Naive thymus-derived CD8-positive, alpha-beta T cell (primary cell): ENCODE measurements around the gene FANCC. TPM values are rescaled to one million over a fixed set of nuclear protein-coding genes. Genes with fewer than 3 reads are reported as not detected.

ENCODE experiments used
- ATAC-seq, 2 donors: fragments of 150-1000 bp; cut with Tn5 transposase in 1 of 2; sonication (Bioruptor Pico), chemical (Tn5 transposase) in 1 of 2; 1 replicate in 1 of 2; 2 replicates in 1 of 2; pipeline ENCODE4 v1.10.0; 2021; ENCODE audit warnings: mild to moderate bottlenecking in 2 of 2, moderate library complexity in 2 of 2
- POLR2A ChIA-PET: fragments of 350-600 bp; sonication (Branson Sonifier 250); formaldehyde crosslinking; loops from one replicate; lab custom pipeline; 2021; ENCODE audit warnings: antibody characterized with exemption; lab: Charles Lee
- DNase-seq, 10 donors: peaks; one replicate each; pipeline versions ENCODE4 v3.0.0 to v3.0.0-alpha.2; 2020 to 2022
- H3K27ac Mint-ChIP-seq, 10 donors: one replicate each; pipeline ENCODE4 v1.8.0; 2020 to 2022; ENCODE audit warnings: mild to moderate bottlenecking in 10 of 10, mixed read lengths in 10 of 10, moderate library complexity in 4 of 10, inconsistent platforms in 1 of 10
- H3K27me3 Mint-ChIP-seq, 5 donors: one replicate each; pipeline ENCODE4 v1.8.0; 2021 to 2022; ENCODE audit warnings: mixed read lengths in 5 of 5
- H3K36me3 Mint-ChIP-seq, 3 donors: one replicate each; pipeline ENCODE4 v1.8.0; 2020 to 2022; ENCODE audit warnings: mixed read lengths in 3 of 3, mild to moderate bottlenecking in 2 of 3, inconsistent platforms in 1 of 3
- H3K4me1 Mint-ChIP-seq, 4 donors: one replicate each; pipeline ENCODE4 v1.8.0; 2021 to 2022; ENCODE audit warnings: mixed read lengths in 4 of 4
- H3K4me3 Mint-ChIP-seq, 10 donors: one replicate each; pipeline ENCODE4 v1.8.0; 2020 to 2022; ENCODE audit warnings: mild to moderate bottlenecking in 10 of 10, mixed read lengths in 10 of 10, moderate library complexity in 6 of 10, inconsistent platforms in 1 of 10
- H3K9me3 Mint-ChIP-seq, 9 donors: one replicate each; pipeline ENCODE4 v1.8.0; 2020 to 2022; ENCODE audit warnings: mixed read lengths in 9 of 9, mild to moderate bottlenecking in 3 of 9, inconsistent platforms in 1 of 9, moderate library complexity in 1 of 9
- polyA plus RNA-seq, 3 donors: library from polyadenylated mRNA; unstranded; fragments of 300-500 nt; fragmentation: Illumina TruSeq; gene quantifications; one replicate each; pipeline ENCODE4 v1.2.3, GENCODE V29; 2021
- total RNA-seq, 8 experiments: library from RNA in 2 of 8; stranded (reverse) in 2 of 8; gene quantifications; one replicate each; pipeline ENCODE4 v1.2.3 and lab custom pipeline; 2021 to 2026

The FANCC gene
- total and polyA plus RNA-seq, 5 experiments from 2014 or later: 3.3 to 8.0 (median 5.8) TPM

GRCh38 chr9:95102001-95102433 lies 215.5 kb downstream of the FANCC start:
- ATAC-seq: no peak
- no peak overlapping the region for H3K27ac Mint-ChIP-seq
- peaks cover 2 to 19% (median 4%) of the 10 kb centered on the region in 3 donors for H3K36me3 Mint-ChIP-seq

GRCh38 chr9:95101326-95101725 lies 216.2 kb downstream of the FANCC start:
- DNase-seq: peak in 1 of 10 donors; percentile 14
- ATAC-seq: no peak
- H3K36me3 Mint-ChIP-seq: peaks cover 2 to 15% (median 4%) of the 10 kb centered on the region in 3 donors
- H3K27ac Mint-ChIP-seq: peak overlapping the region in 1 of 10 donors; percentile 67
- no peak overlapping the region for H3K4me3 Mint-ChIP-seq
- peaks cover 0 to 2% (median 0%) of the 10 kb centered on the region in 4 donors for H3K4me1 Mint-ChIP-seq
- no peaks in the 10 kb centered on the region for H3K9me3 Mint-ChIP-seq
- H3K27me3 Mint-ChIP-seq: no peaks in the 10 kb centered on the region
- POLR2A ChIA-PET: no interaction called here

More at GRCh38 chr9:95102001-95102433, 215.5 kb downstream of the FANCC start:
- H3K27me3 Mint-ChIP-seq: no peaks in the 10 kb centered on the region
- no peak overlapping the region for H3K4me3 Mint-ChIP-seq
- no peaks in the 10 kb centered on the region for H3K9me3 Mint-ChIP-seq
- H3K4me1 Mint-ChIP-seq: peaks cover 0 to 2% (median 0%) of the 10 kb centered on the region in 4 donors
- peak in 1 of 10 donors; percentile 2 for DNase-seq
- POLR2A ChIA-PET: no interaction called here

GRCh38 chr9:95100071-95100627 lies 217.4 kb downstream of the FANCC start:
- H3K27ac Mint-ChIP-seq: no peak overlapping the region

GRCh38 chr9:95099321-95100070 lies 218.0 kb downstream of the FANCC start:
- Mint-ChIP-seq H3K4me3 (no peak overlapping the region), H3K36me3 (peaks cover 0 to 10% (median 0%) of the 10 kb centered on the region in 3 donors), H3K9me3 (no peaks in the 10 kb centered on the region), H3K27me3 (no peaks in the 10 kb centered on the region), H3K4me1 (peaks cover 0 to 3% (median 3%) of the 10 kb centered on the region in 4 donors), H3K27ac (no peak overlapping the region)
- no peak for ATAC-seq
- POLR2A ChIA-PET: no interaction called here
- peak in 1 of 10 donors; percentile 50 for DNase-seq

More at GRCh38 chr9:95100071-95100627, 217.4 kb downstream of the FANCC start:
- no peaks in the 10 kb centered on the region for H3K27me3 Mint-ChIP-seq
- peaks cover 0 to 3% (median under 1%) of the 10 kb centered on the region in 4 donors for H3K4me1 Mint-ChIP-seq
- POLR2A ChIA-PET: no interaction called here
- peaks cover 0 to 10% (median 2%) of the 10 kb centered on the region in 3 donors for H3K36me3 Mint-ChIP-seq
- ATAC-seq (no peak), DNase-seq (no peak)
- no peaks in the 10 kb centered on the region for H3K9me3 Mint-ChIP-seq
- no peak overlapping the region for H3K4me3 Mint-ChIP-seq

- no peak for ATAC-seq
- no peak overlapping the region for H3K27ac Mint-ChIP-seq
Measured at GRCh38 chr9:95098391-95098921, 219.1 kb downstream of the FANCC start.

GRCh38 chr9:95097279-95097678 lies 220.2 kb downstream of the FANCC start:
- no peak for ATAC-seq
- Mint-ChIP-seq H3K36me3 (peaks cover 0 to 10% (median 0%) of the 10 kb centered on the region in 3 donors), H3K9me3 (no peaks in the 10 kb centered on the region), H3K4me3 (no peak overlapping the region), H3K4me1 (peaks cover 9 to 19% (median 14%) of the 10 kb centered on the region in 4 donors), H3K27ac (no peak overlapping the region), H3K27me3 (no peaks in the 10 kb centered on the region)
- POLR2A ChIA-PET: no interaction called here
- DNase-seq: no peak

More at GRCh38 chr9:95098391-95098921, 219.1 kb downstream of the FANCC start:
- POLR2A ChIA-PET: no interaction called here
- peaks cover 0 to 9% (median 5%) of the 10 kb centered on the region in 4 donors for H3K4me1 Mint-ChIP-seq
- no peak overlapping the region for H3K4me3 Mint-ChIP-seq
- no peaks in the 10 kb centered on the region for H3K9me3 Mint-ChIP-seq
- no peaks in the 10 kb centered on the region for H3K27me3 Mint-ChIP-seq
- peak in 1 of 10 donors; percentile 10 for DNase-seq
- peaks cover 0 to 10% (median 0%) of the 10 kb centered on the region in 3 donors for H3K36me3 Mint-ChIP-seq

- DNase-seq: peak in 1 of 10 donors; percentile 40
- Mint-ChIP-seq H3K9me3 (no peaks in the 10 kb centered on the region), H3K27me3 (no peaks in the 10 kb centered on the region), H3K4me1 (peaks cover 13 to 22% (median 16%) of the 10 kb centered on the region in 4 donors), H3K4me3 (no peak overlapping the region), H3K27ac (no peak overlapping the region), H3K36me3 (peaks cover 0 to 10% (median 0%) of the 10 kb centered on the region in 3 donors)
- no peak for ATAC-seq
- POLR2A ChIA-PET: no interaction called here
Measured at GRCh38 chr9:95096807-95097206, 220.7 kb downstream of the FANCC start.

GRCh38 chr9:95096381-95096780 lies 221.1 kb downstream of the FANCC start:
- POLR2A ChIA-PET: no interaction called here
- Mint-ChIP-seq H3K27ac (peak overlapping the region in 1 of 10 donors; percentile 66), H3K27me3 (no peaks in the 10 kb centered on the region), H3K36me3 (peaks cover 0 to 10% (median 0%) of the 10 kb centered on the region in 3 donors), H3K9me3 (no peaks in the 10 kb centered on the region), H3K4me1 (peaks cover 18 to 26% (median 19%) of the 10 kb centered on the region in 4 donors), H3K4me3 (no peak overlapping the region)
- DNase-seq (peak in 1 of 10 donors; percentile 55), ATAC-seq (no peak)

GRCh38 chr9:95095641-95096355 lies 221.7 kb downstream of the FANCC start:
- Mint-ChIP-seq H3K9me3 (no peaks in the 10 kb centered on the region), H3K27ac (peak overlapping the region in 1 of 10 donors; percentile 66), H3K27me3 (no peaks in the 10 kb centered on the region), H3K36me3 (peaks cover 0 to 8% (median 0%) of the 10 kb centered on the region in 3 donors), H3K4me1 (peaks cover 18 to 28% (median 21%) of the 10 kb centered on the region in 4 donors), H3K4me3 (no peak overlapping the region)
- POLR2A ChIA-PET: no interaction called here
- DNase-seq (peak in 1 of 10 donors; percentile 34), ATAC-seq (no peak)

- POLR2A ChIA-PET: no interaction called here
- Mint-ChIP-seq H3K4me3 (no peak overlapping the region), H3K4me1 (peaks cover 19 to 31% (median 21%) of the 10 kb centered on the region in 4 donors), H3K27ac (peak overlapping the region in 2 of 10 donors; percentile 57 to 92), H3K27me3 (no peaks in the 10 kb centered on the region), H3K36me3 (peaks cover 0 to 2% (median 0%) of the 10 kb centered on the region in 3 donors), H3K9me3 (no peaks in the 10 kb centered on the region)
- ATAC-seq (no peak), DNase-seq (no peak)
Measured at GRCh38 chr9:95094002-95094401, 223.5 kb downstream of the FANCC start.

GRCh38 chr9:95093586-95093985 lies 223.9 kb downstream of the FANCC start:
- Mint-ChIP-seq H3K27ac (peak overlapping the region in 1 of 10 donors; percentile 16), H3K27me3 (no peaks in the 10 kb centered on the region), H3K4me1 (peaks cover 19 to 31% (median 21%) of the 10 kb centered on the region in 4 donors), H3K36me3 (peaks cover 0 to 2% (median 0%) of the 10 kb centered on the region in 3 donors), H3K9me3 (no peaks in the 10 kb centered on the region), H3K4me3 (no peak overlapping the region)
- POLR2A ChIA-PET: no interaction called here
- no peak for ATAC-seq
- DNase-seq: no peak
